ENCODE data around the gene TOMM34.

TOMM34 gene

GRCh38 chr20:44928595-44928994 lies 31.6 kb downstream of the TOMM34 start:
- H3K27me3 Mint-ChIP-seq: no peaks in the 10 kb centered on the region
- H3K4me3 Mint-ChIP-seq: no peak overlapping the region
- H3K36me3 Mint-ChIP-seq (ENCODE audit: low read depth): peaks cover 62% of the 10 kb centered on the region
- no peaks in the 10 kb centered on the region for H3K4me1 Mint-ChIP-seq (ENCODE audit: low read depth)
- H3K27ac Mint-ChIP-seq: no peak overlapping the region
- no peaks in the 10 kb centered on the region for H3K9me3 Mint-ChIP-seq
- no peak for DNase-seq

GRCh38 chr20:44924541-44924940 lies 35.7 kb downstream of the TOMM34 start:
- H3K36me3 Mint-ChIP-seq (ENCODE audit: low read depth): peaks cover 66% of the 10 kb centered on the region
- DNase-seq: no peak
- no peaks in the 10 kb centered on the region for H3K4me1 Mint-ChIP-seq (ENCODE audit: low read depth)
- no peak overlapping the region for H3K4me3 Mint-ChIP-seq
- H3K9me3 Mint-ChIP-seq: no peaks in the 10 kb centered on the region
- no peak overlapping the region for H3K27ac Mint-ChIP-seq
- H3K27me3 Mint-ChIP-seq: no peaks in the 10 kb centered on the region

- Mint-ChIP-seq H3K27me3 (no peaks in the 10 kb centered on the region), H3K4me3 (no peak overlapping the region), H3K4me1 (ENCODE audit: low read depth) (no peaks in the 10 kb centered on the region), H3K9me3 (no peaks in the 10 kb centered on the region), H3K27ac (no peak overlapping the region), H3K36me3 (ENCODE audit: low read depth) (peaks cover 83% of the 10 kb centered on the region)
- DNase-seq: no peak
Measured at GRCh38 chr20:44921447-44921846, 38.8 kb downstream of the TOMM34 start.

- no peak overlapping the region for H3K4me3 Mint-ChIP-seq
- no peaks in the 10 kb centered on the region for H3K27me3 Mint-ChIP-seq
- H3K4me1 Mint-ChIP-seq (ENCODE audit: low read depth): peaks cover 13% of the 10 kb centered on the region
- H3K36me3 Mint-ChIP-seq (ENCODE audit: low read depth): peaks cover 85% of the 10 kb centered on the region
- H3K27ac Mint-ChIP-seq: no peak overlapping the region
- no peak for DNase-seq
- H3K9me3 Mint-ChIP-seq: no peaks in the 10 kb centered on the region
Measured at GRCh38 chr20:44918761-44919160, 41.4 kb downstream of the TOMM34 start.

- H3K27ac Mint-ChIP-seq: no peak overlapping the region
- DNase-seq: no peak
Measured at GRCh38 chr20:44918342-44918741, 41.9 kb downstream of the TOMM34 start.

GRCh38 chr20:44917399-44917798 lies 42.8 kb downstream of the TOMM34 start:
- no peak for DNase-seq
- Mint-ChIP-seq H3K36me3 (ENCODE audit: low read depth) (peaks cover 85% of the 10 kb centered on the region), H3K27me3 (no peaks in the 10 kb centered on the region), H3K9me3 (no peaks in the 10 kb centered on the region), H3K4me3 (no peak overlapping the region), H3K27ac (no peak overlapping the region), H3K4me1 (ENCODE audit: low read depth) (peaks cover 19% of the 10 kb centered on the region)

More at GRCh38 chr20:44918342-44918741, 41.9 kb downstream of the TOMM34 start:
- Mint-ChIP-seq H3K36me3 (ENCODE audit: low read depth) (peaks cover 85% of the 10 kb centered on the region), H3K4me1 (ENCODE audit: low read depth) (peaks cover 16% of the 10 kb centered on the region), H3K9me3 (no peaks in the 10 kb centered on the region), H3K27me3 (no peaks in the 10 kb centered on the region), H3K4me3 (no peak overlapping the region)

- peaks cover 87% of the 10 kb centered on the region for H3K36me3 Mint-ChIP-seq (ENCODE audit: low read depth)
- peaks cover 25% of the 10 kb centered on the region for H3K4me1 Mint-ChIP-seq (ENCODE audit: low read depth)
- H3K4me3 Mint-ChIP-seq: no peak overlapping the region
- peak overlapping the region; percentile 37 for H3K27ac Mint-ChIP-seq
- H3K27me3 Mint-ChIP-seq: no peaks in the 10 kb centered on the region
- no peaks in the 10 kb centered on the region for H3K9me3 Mint-ChIP-seq
- no peak for DNase-seq
Measured at GRCh38 chr20:44916586-44916985, 43.6 kb downstream of the TOMM34 start.

- H3K36me3 Mint-ChIP-seq (ENCODE audit: low read depth): peaks cover 79% of the 10 kb centered on the region
- peak overlapping the region; percentile 82 for H3K27ac Mint-ChIP-seq
- H3K4me1 Mint-ChIP-seq (ENCODE audit: low read depth): peaks cover 35% of the 10 kb centered on the region
- DNase-seq: no peak
- no peaks in the 10 kb centered on the region for H3K27me3 Mint-ChIP-seq
- no peak overlapping the region for H3K4me3 Mint-ChIP-seq
- no peaks in the 10 kb centered on the region for H3K9me3 Mint-ChIP-seq
Measured at GRCh38 chr20:44914924-44915323, 45.3 kb downstream of the TOMM34 start.

GRCh38 chr20:44912189-44912588 lies 48.0 kb downstream of the TOMM34 start:
- H3K4me3 Mint-ChIP-seq: no peak overlapping the region
- no peak for DNase-seq
- H3K27me3 Mint-ChIP-seq: no peaks in the 10 kb centered on the region
- H3K27ac Mint-ChIP-seq: peak overlapping the region; percentile 33
- peaks cover 77% of the 10 kb centered on the region for H3K36me3 Mint-ChIP-seq (ENCODE audit: low read depth)
- H3K9me3 Mint-ChIP-seq: no peaks in the 10 kb centered on the region
- H3K4me1 Mint-ChIP-seq (ENCODE audit: low read depth): peaks cover 44% of the 10 kb centered on the region

- peak; percentile 66 for DNase-seq
- Mint-ChIP-seq H3K27ac (peak overlapping the region; percentile 55), H3K4me3 (peak overlapping the region; percentile 66)
Measured at GRCh38 chr20:44911264-44911921, 48.8 kb downstream of the TOMM34 start.

GRCh38 chr20:44910690-44911262 lies 49.4 kb downstream of the TOMM34 start:
- Mint-ChIP-seq H3K27me3 (no peaks in the 10 kb centered on the region), H3K9me3 (no peaks in the 10 kb centered on the region), H3K4me1 (ENCODE audit: low read depth) (peaks cover 44% of the 10 kb centered on the region), H3K4me3 (peak overlapping the region; percentile 85), H3K36me3 (ENCODE audit: low read depth) (peaks cover 77% of the 10 kb centered on the region), H3K27ac (peak overlapping the region; percentile 82)
- DNase-seq: no peak

More at GRCh38 chr20:44911264-44911921, 48.8 kb downstream of the TOMM34 start:
- Mint-ChIP-seq H3K36me3 (ENCODE audit: low read depth) (peaks cover 77% of the 10 kb centered on the region), H3K4me1 (ENCODE audit: low read depth) (peaks cover 44% of the 10 kb centered on the region), H3K9me3 (no peaks in the 10 kb centered on the region), H3K27me3 (no peaks in the 10 kb centered on the region)

- H3K27me3 Mint-ChIP-seq: no peaks in the 10 kb centered on the region
- DNase-seq: peak; percentile 85
- H3K27ac Mint-ChIP-seq: peak within 1 kb of the TSS; percentile 82
- peaks cover 42% of the 10 kb centered on the region for H3K4me1 Mint-ChIP-seq (ENCODE audit: low read depth)
- H3K9me3 Mint-ChIP-seq: no peaks in the 10 kb centered on the region
- peak within 1 kb of the TSS; percentile 85 for H3K4me3 Mint-ChIP-seq
- peaks cover 79% of the 10 kb centered on the region for H3K36me3 Mint-ChIP-seq (ENCODE audit: low read depth)
Measured at GRCh38 chr20:44909872-44910689, 50.1 kb downstream of the TOMM34 start, which contains the start of gene PABPC1L. PABPC1L (plus strand) TSS chr20:44910060; CDS start chr20:44910144, 84 bp downstream.

- no peak for DNase-seq
- Mint-ChIP-seq H3K27me3 (no peaks in the 10 kb centered on the region), H3K36me3 (ENCODE audit: low read depth) (peaks cover 79% of the 10 kb centered on the region), H3K27ac (peak overlapping the region; percentile 79), H3K4me3 (peak overlapping the region; percentile 85), H3K9me3 (no peaks in the 10 kb centered on the region), H3K4me1 (ENCODE audit: low read depth) (peaks cover 33% of the 10 kb centered on the region)
Measured at GRCh38 chr20:44908987-44909871, 51.0 kb downstream of the TOMM34 start.

GRCh38 chr20:44904377-44904776 lies 55.8 kb downstream of the TOMM34 start:
- peaks cover 36% of the 10 kb centered on the region for H3K4me1 Mint-ChIP-seq (ENCODE audit: low read depth)
- peaks cover 97% of the 10 kb centered on the region for H3K36me3 Mint-ChIP-seq (ENCODE audit: low read depth)
- H3K27me3 Mint-ChIP-seq: no peaks in the 10 kb centered on the region
- no peak overlapping the region for H3K4me3 Mint-ChIP-seq
- H3K27ac Mint-ChIP-seq: no peak overlapping the region
- H3K9me3 Mint-ChIP-seq: no peaks in the 10 kb centered on the region
- no peak for DNase-seq
